Activated CD8-positive, alpha-beta memory T cell treated with anti-CD3 and anti-CD28 coated beads, Interleukin-2, amount 10 ng/mL, durations not matched to agents 7 days and 5 days (primary cell): ENCODE results near the gene AAR2. TPM values are rescaled to one million over a fixed set of nuclear protein-coding genes. Genes with fewer than 3 reads are reported as not detected.

Source experiments
- ATAC-seq: fragments of 150-1000 bp; cut with Tn5 transposase; one replicate; pipeline ENCODE4 v1.10.0; 2021; ENCODE audit warnings: moderate library complexity
- CTCF ChIA-PET: fragments of 350-600 bp; sonication (Branson Sonifier 250); formaldehyde crosslinking; loops from one replicate; lab custom pipeline; 2021; ENCODE audit warnings: antibody characterized with exemption; lab: Charles Lee
- DNase-seq: peaks from one replicate; pipeline ENCODE4 v3.0.0-alpha.2; 2020
- H3K27ac Mint-ChIP-seq: one replicate; pipeline ENCODE4 v1.8.0; 2021; ENCODE audit warnings: mild to moderate bottlenecking, mixed read lengths
- H3K27me3 Mint-ChIP-seq: one replicate; pipeline ENCODE4 v1.8.0; 2021; ENCODE audit warnings: mixed read lengths
- H3K36me3 Mint-ChIP-seq: one replicate; pipeline ENCODE4 v1.8.0; 2021; ENCODE audit warnings: mild to moderate bottlenecking, mixed read lengths
- H3K4me1 Mint-ChIP-seq: one replicate; pipeline ENCODE4 v1.8.0; 2021; ENCODE audit warnings: mixed read lengths
- H3K4me3 Mint-ChIP-seq: one replicate; pipeline ENCODE4 v1.8.0; 2021; ENCODE audit warnings: mild to moderate bottlenecking, moderate library complexity, mixed read lengths
- H3K9me3 Mint-ChIP-seq: one replicate; pipeline ENCODE4 v1.8.0; 2022; ENCODE audit warnings: low read depth, mixed read lengths
- total RNA-seq, 2 experiments: library from RNA; stranded (reverse); gene quantifications; one replicate each; pipeline ENCODE4 v1.2.3, GENCODE V29; 2021

AAR2 gene
- total RNA-seq, 2 experiments from 2014 or later: 18.9 to 23.9 TPM

- DNase-seq (no peak), ATAC-seq (no peak)
- Mint-ChIP-seq H3K4me1 (no peaks in the 10 kb centered on the region), H3K27ac (no peak overlapping the region), H3K4me3 (no peak overlapping the region), H3K27me3 (peaks cover 5% of the 10 kb centered on the region), H3K36me3 (no peaks in the 10 kb centered on the region), H3K9me3 (no peaks in the 10 kb centered on the region)
- CTCF ChIA-PET: interaction anchor here (0.9 kb wide), 1 partner anchor 170 kb away, joined by 3 read pairs; no protein-coding TSS in a partner anchor
These were observed 33.2 kb downstream of the AAR2 start for GRCh38 chr20:36269507-36269906.

GRCh38 chr20:36270744-36271638, 34.7 kb downstream of the AAR2 start:
- no peaks in the 10 kb centered on the region for H3K9me3 Mint-ChIP-seq
- peaks cover 15% of the 10 kb centered on the region for H3K27me3 Mint-ChIP-seq
- no peak overlapping the region for H3K4me3 Mint-ChIP-seq
- no peaks in the 10 kb centered on the region for H3K36me3 Mint-ChIP-seq
- H3K4me1 Mint-ChIP-seq: no peaks in the 10 kb centered on the region
- CTCF ChIA-PET: interaction anchor here (0.6 kb wide), 1 partner anchor 859 kb away, joined by 4 read pairs; the partner anchor contains the start of gene UQCC1
- DNase-seq (no peak), ATAC-seq (no peak)
- no peak overlapping the region for H3K27ac Mint-ChIP-seq

- CTCF ChIA-PET: interaction anchor here (0.9 kb wide), 1 partner anchor 168 kb away, joined by 3 read pairs; no protein-coding TSS in a partner anchor
These were observed 35.6 kb downstream of the AAR2 start for GRCh38 chr20:36271639-36272546.

GRCh38 chr20:36272547-36273220, 36.4 kb downstream of the AAR2 start:
- no peak for DNase-seq
- ATAC-seq: no peak

More at GRCh38 chr20:36271639-36272546, 35.6 kb downstream of the AAR2 start:
- DNase-seq (no peak), ATAC-seq (no peak)
- H3K4me3 Mint-ChIP-seq: no peak overlapping the region
- no peaks in the 10 kb centered on the region for H3K9me3 Mint-ChIP-seq
- H3K36me3 Mint-ChIP-seq: no peaks in the 10 kb centered on the region
- H3K4me1 Mint-ChIP-seq: no peaks in the 10 kb centered on the region
- peaks cover 15% of the 10 kb centered on the region for H3K27me3 Mint-ChIP-seq
- no peak overlapping the region for H3K27ac Mint-ChIP-seq

GRCh38 chr20:36273414-36274180, 37.3 kb downstream of the AAR2 start:
- no peaks in the 10 kb centered on the region for H3K4me1 Mint-ChIP-seq
- peaks cover 20% of the 10 kb centered on the region for H3K27me3 Mint-ChIP-seq
- no peak overlapping the region for H3K27ac Mint-ChIP-seq
- no peak for ATAC-seq
- no peaks in the 10 kb centered on the region for H3K9me3 Mint-ChIP-seq
- CTCF ChIA-PET: interaction anchor here (0.6 to 1.7 kb wide), 6 partner anchors 60 to 219 kb away, joined by 3 to 15 read pairs (median 3); no protein-coding TSS in a partner anchor
- no peak overlapping the region for H3K4me3 Mint-ChIP-seq
- no peak for DNase-seq
- no peaks in the 10 kb centered on the region for H3K36me3 Mint-ChIP-seq

More at GRCh38 chr20:36272547-36273220, 36.4 kb downstream of the AAR2 start:
- no peak overlapping the region for H3K4me3 Mint-ChIP-seq
- no peaks in the 10 kb centered on the region for H3K9me3 Mint-ChIP-seq
- H3K36me3 Mint-ChIP-seq: no peaks in the 10 kb centered on the region
- CTCF ChIA-PET: interaction anchor here (0.6 to 1.7 kb wide), 4 partner anchors 71 to 167 kb away, joined by 3 to 15 read pairs (median 4); no protein-coding TSS in a partner anchor
- H3K27me3 Mint-ChIP-seq: peaks cover 15% of the 10 kb centered on the region
- H3K27ac Mint-ChIP-seq: no peak overlapping the region
- no peaks in the 10 kb centered on the region for H3K4me1 Mint-ChIP-seq

GRCh38 chr20:36274181-36274841, 38.0 kb downstream of the AAR2 start:
- ATAC-seq (no peak), DNase-seq (no peak)
- CTCF ChIA-PET: interaction anchor here (0.6 to 1.7 kb wide), 3 partner anchors 162 to 218 kb away, joined by 3 to 15 read pairs (median 3); no protein-coding TSS in a partner anchor
- H3K4me1 Mint-ChIP-seq: no peaks in the 10 kb centered on the region
- no peaks in the 10 kb centered on the region for H3K36me3 Mint-ChIP-seq
- H3K27ac Mint-ChIP-seq: no peak overlapping the region
- no peak overlapping the region for H3K4me3 Mint-ChIP-seq
- H3K27me3 Mint-ChIP-seq: peaks cover 20% of the 10 kb centered on the region
- H3K9me3 Mint-ChIP-seq: no peaks in the 10 kb centered on the region

- no peak overlapping the region for H3K27ac Mint-ChIP-seq
- ATAC-seq: no peak
- no peaks in the 10 kb centered on the region for H3K9me3 Mint-ChIP-seq
- H3K36me3 Mint-ChIP-seq: no peaks in the 10 kb centered on the region
- CTCF ChIA-PET: no interaction called here
- H3K27me3 Mint-ChIP-seq: peaks cover 20% of the 10 kb centered on the region
- no peaks in the 10 kb centered on the region for H3K4me1 Mint-ChIP-seq
- H3K4me3 Mint-ChIP-seq: no peak overlapping the region
- no peak for DNase-seq
These were observed 38.7 kb downstream of the AAR2 start for GRCh38 chr20:36275011-36275410.

- Mint-ChIP-seq H3K4me3 (no peak overlapping the region), H3K36me3 (no peaks in the 10 kb centered on the region), H3K27me3 (peaks cover 20% of the 10 kb centered on the region), H3K9me3 (no peaks in the 10 kb centered on the region), H3K4me1 (no peaks in the 10 kb centered on the region), H3K27ac (no peak overlapping the region)
- CTCF ChIA-PET: no interaction called here
- DNase-seq (no peak), ATAC-seq (no peak)
These were observed 39.3 kb downstream of the AAR2 start for GRCh38 chr20:36275441-36276189.

GRCh38 chr20:36277546-36277945, 41.3 kb downstream of the AAR2 start:
- ATAC-seq (no peak), DNase-seq (no peak)
- Mint-ChIP-seq H3K27ac (no peak overlapping the region), H3K4me3 (no peak overlapping the region), H3K27me3 (peaks cover 20% of the 10 kb centered on the region), H3K36me3 (no peaks in the 10 kb centered on the region), H3K9me3 (no peaks in the 10 kb centered on the region), H3K4me1 (no peaks in the 10 kb centered on the region)
- CTCF ChIA-PET: no interaction called here

GRCh38 chr20:36279362-36279761, 43.1 kb downstream of the AAR2 start:
- Mint-ChIP-seq H3K27me3 (peaks cover 28% of the 10 kb centered on the region), H3K4me1 (no peaks in the 10 kb centered on the region), H3K4me3 (no peak overlapping the region), H3K36me3 (no peaks in the 10 kb centered on the region), H3K27ac (no peak overlapping the region), H3K9me3 (no peaks in the 10 kb centered on the region)
- no peak for ATAC-seq
- no peak for DNase-seq
- CTCF ChIA-PET: no interaction called here

GRCh38 chr20:36279776-36280175, 43.5 kb downstream of the AAR2 start:
- Mint-ChIP-seq H3K27me3 (peaks cover 24% of the 10 kb centered on the region), H3K36me3 (no peaks in the 10 kb centered on the region), H3K27ac (no peak overlapping the region), H3K4me3 (no peak overlapping the region), H3K4me1 (no peaks in the 10 kb centered on the region), H3K9me3 (no peaks in the 10 kb centered on the region)
- CTCF ChIA-PET: no interaction called here
- no peak for ATAC-seq
- DNase-seq: no peak
